ENCODE results near the gene USF1.
"Not testable (repeated sequence)": the region's sequence is repeated elsewhere in the genome, so short reads cannot be mapped to it uniquely, and the experiment has no call there.

USF1 gene

GRCh38 chr1:161022432-161022831 lies 23.3 kb downstream of the USF1 start:
- H3K27ac ChIP-seq (ENCODE audit: low read depth, low read length); H3K4me1 ChIP-seq (ENCODE audit: insufficient read depth, low read length); H3K9ac ChIP-seq (ENCODE audit: low read length); H3K9me3 ChIP-seq (ENCODE audit: low read length); H3K4me3 ChIP-seq (ENCODE audit: low read depth in 1 of 2, low read length in 2 of 2); H3K36me3 ChIP-seq (ENCODE audit: insufficient read depth, low read length): not testable (repeated sequence)
- H3K27me3 ChIP-seq (ENCODE audit: control insufficient read depth in 1 of 2, insufficient read depth in 2 of 2, low read length in 2 of 2): peaks cover 0 to 23% of the 10 kb centered on the region in 2 donors

GRCh38 chr1:161021970-161022353 lies 23.8 kb downstream of the USF1 start:
- H3K4me3 ChIP-seq (ENCODE audit: low read depth in 1 of 2, low read length in 2 of 2): no peak overlapping the region

GRCh38 chr1:161021165-161021969 lies 24.4 kb downstream of the USF1 start:
- Histone ChIP-seq H3K9ac (ENCODE audit: low read length) (no peak overlapping the region), H3K4me3 (ENCODE audit: low read depth in 1 of 2, low read length in 2 of 2) (peak overlapping the region; percentile 32 to 58), H3K27me3 (ENCODE audit: control insufficient read depth in 1 of 2, insufficient read depth in 2 of 2, low read length in 2 of 2) (peaks cover 0 to 23% of the 10 kb centered on the region in 2 donors), H3K9me3 (ENCODE audit: low read length) (no peaks in the 10 kb centered on the region), H3K36me3 (ENCODE audit: insufficient read depth, low read length) (no peaks in the 10 kb centered on the region), H3K27ac (ENCODE audit: low read depth, low read length) (no peak overlapping the region), H3K4me1 (ENCODE audit: insufficient read depth, low read length) (no peaks in the 10 kb centered on the region)

More at GRCh38 chr1:161021970-161022353, 23.8 kb downstream of the USF1 start:
- H3K9ac ChIP-seq (ENCODE audit: low read length): no peak overlapping the region
- no peaks in the 10 kb centered on the region for H3K36me3 ChIP-seq (ENCODE audit: insufficient read depth, low read length)
- peaks cover 0 to 23% of the 10 kb centered on the region in 2 donors for H3K27me3 ChIP-seq (ENCODE audit: control insufficient read depth in 1 of 2, insufficient read depth in 2 of 2, low read length in 2 of 2)
- no peaks in the 10 kb centered on the region for H3K9me3 ChIP-seq (ENCODE audit: low read length)
- no peak overlapping the region for H3K27ac ChIP-seq (ENCODE audit: low read depth, low read length)
- no peaks in the 10 kb centered on the region for H3K4me1 ChIP-seq (ENCODE audit: insufficient read depth, low read length)

- peak within 1 kb of the TSS; percentile 24 for H3K27ac ChIP-seq (ENCODE audit: low read depth, low read length)
- no peaks in the 10 kb centered on the region for H3K36me3 ChIP-seq (ENCODE audit: insufficient read depth, low read length)
- H3K9me3 ChIP-seq (ENCODE audit: low read length): no peaks in the 10 kb centered on the region
- H3K4me3 ChIP-seq (ENCODE audit: low read depth in 1 of 2, low read length in 2 of 2): peak within 1 kb of the TSS; percentile 32 to 58
- H3K4me1 ChIP-seq (ENCODE audit: insufficient read depth, low read length): no peaks in the 10 kb centered on the region
- H3K27me3 ChIP-seq (ENCODE audit: control insufficient read depth in 1 of 2, insufficient read depth in 2 of 2, low read length in 2 of 2): peaks cover 0 to 23% of the 10 kb centered on the region in 2 donors
- H3K9ac ChIP-seq (ENCODE audit: low read length): no peak within 1 kb of the TSS
Observed at GRCh38 chr1:161020509-161021164, 25.1 kb downstream of the USF1 start, which contains the start of gene F11R. TSS of gene F11R (minus strand) at chr1:161021152. CDS start at chr1:161021073, 79 bp downstream.

GRCh38 chr1:161019751-161020495 lies 25.9 kb downstream of the USF1 start:
- Histone ChIP-seq H3K4me1 (ENCODE audit: insufficient read depth, low read length) (no peaks in the 10 kb centered on the region), H3K4me3 (ENCODE audit: low read depth in 1 of 2, low read length in 2 of 2) (peak overlapping the region; percentile 31 to 58), H3K36me3 (ENCODE audit: insufficient read depth, low read length) (no peaks in the 10 kb centered on the region), H3K27me3 (ENCODE audit: control insufficient read depth in 1 of 2, insufficient read depth in 2 of 2, low read length in 2 of 2) (peaks cover 0 to 23% of the 10 kb centered on the region in 2 donors), H3K9me3 (ENCODE audit: low read length) (no peaks in the 10 kb centered on the region), H3K27ac (ENCODE audit: low read depth, low read length) (no peak overlapping the region), H3K9ac (ENCODE audit: low read length) (no peak overlapping the region)

GRCh38 chr1:161019111-161019660 lies 26.6 kb downstream of the USF1 start:
- not testable (repeated sequence) for H3K4me3 ChIP-seq (ENCODE audit: low read depth in 1 of 2, low read length in 2 of 2); H3K9ac ChIP-seq (ENCODE audit: low read length); H3K27ac ChIP-seq (ENCODE audit: low read depth, low read length); H3K4me1 ChIP-seq (ENCODE audit: insufficient read depth, low read length); H3K36me3 ChIP-seq (ENCODE audit: insufficient read depth, low read length); H3K9me3 ChIP-seq (ENCODE audit: low read length)
- peaks cover 0 to 23% of the 10 kb centered on the region in 2 donors for H3K27me3 ChIP-seq (ENCODE audit: control insufficient read depth in 1 of 2, insufficient read depth in 2 of 2, low read length in 2 of 2)

- no peak overlapping the region for H3K27ac ChIP-seq (ENCODE audit: low read depth, low read length)
- no peaks in the 10 kb centered on the region for H3K4me1 ChIP-seq (ENCODE audit: insufficient read depth, low read length)
- H3K36me3 ChIP-seq (ENCODE audit: insufficient read depth, low read length): no peaks in the 10 kb centered on the region
- H3K9me3 ChIP-seq (ENCODE audit: low read length): no peaks in the 10 kb centered on the region
- H3K9ac ChIP-seq (ENCODE audit: low read length): no peak overlapping the region
- peaks cover 0 to 23% of the 10 kb centered on the region in 2 donors for H3K27me3 ChIP-seq (ENCODE audit: control insufficient read depth in 1 of 2, insufficient read depth in 2 of 2, low read length in 2 of 2)
- H3K4me3 ChIP-seq (ENCODE audit: low read depth in 1 of 2, low read length in 2 of 2): no peak overlapping the region
Observed at GRCh38 chr1:161018631-161018930, 27.2 kb downstream of the USF1 start.

- no peak overlapping the region for H3K27ac ChIP-seq (ENCODE audit: low read depth, low read length)
Observed at GRCh38 chr1:161017756-161018630, 27.8 kb downstream of the USF1 start.

GRCh38 chr1:161017181-161017580 lies 28.6 kb downstream of the USF1 start:
- peaks cover 0 to 19% of the 10 kb centered on the region in 2 donors for H3K27me3 ChIP-seq (ENCODE audit: control insufficient read depth in 1 of 2, insufficient read depth in 2 of 2, low read length in 2 of 2)
- H3K9ac ChIP-seq (ENCODE audit: low read length); H3K9me3 ChIP-seq (ENCODE audit: low read length); H3K4me3 ChIP-seq (ENCODE audit: low read depth in 1 of 2, low read length in 2 of 2); H3K36me3 ChIP-seq (ENCODE audit: insufficient read depth, low read length); H3K4me1 ChIP-seq (ENCODE audit: insufficient read depth, low read length); H3K27ac ChIP-seq (ENCODE audit: low read depth, low read length): not testable (repeated sequence)

More at GRCh38 chr1:161017756-161018630, 27.8 kb downstream of the USF1 start:
- peaks cover 0 to 23% of the 10 kb centered on the region in 2 donors for H3K27me3 ChIP-seq (ENCODE audit: control insufficient read depth in 1 of 2, insufficient read depth in 2 of 2, low read length in 2 of 2)
- no peaks in the 10 kb centered on the region for H3K9me3 ChIP-seq (ENCODE audit: low read length)
- H3K4me3 ChIP-seq (ENCODE audit: low read depth in 1 of 2, low read length in 2 of 2): no peak overlapping the region
- H3K36me3 ChIP-seq (ENCODE audit: insufficient read depth, low read length): no peaks in the 10 kb centered on the region
- no peak overlapping the region for H3K9ac ChIP-seq (ENCODE audit: low read length)
- no peaks in the 10 kb centered on the region for H3K4me1 ChIP-seq (ENCODE audit: insufficient read depth, low read length)

GRCh38 chr1:161016683-161017082 lies 29.1 kb downstream of the USF1 start:
- not testable (repeated sequence) for H3K27ac ChIP-seq (ENCODE audit: low read depth, low read length); H3K9me3 ChIP-seq (ENCODE audit: low read length); H3K36me3 ChIP-seq (ENCODE audit: insufficient read depth, low read length); H3K4me3 ChIP-seq (ENCODE audit: low read depth in 1 of 2, low read length in 2 of 2); H3K4me1 ChIP-seq (ENCODE audit: insufficient read depth, low read length); H3K9ac ChIP-seq (ENCODE audit: low read length)
- peaks cover 0 to 16% of the 10 kb centered on the region in 2 donors for H3K27me3 ChIP-seq (ENCODE audit: control insufficient read depth in 1 of 2, insufficient read depth in 2 of 2, low read length in 2 of 2)
